Ascending aorta (tissue), 2 donors: ENCODE data around the gene IFI16. TPM values are rescaled to one million over a fixed set of nuclear protein-coding genes. Genes with fewer than 3 reads are reported as not detected.

Experiments
- DNase-seq, 2 donors: peaks; one replicate each; pipeline ENCODE4 v3.0.0-alpha.2; 2019; ENCODE audit warnings: low spot score in 2 of 2
- H3K27ac ChIP-seq, 2 donors: fragments of 200-600 bp; sonication (generic); one replicate each; pipeline ENCODE4 v1.5.1; 2016 to 2017; ENCODE audit warnings: mild to moderate bottlenecking in 1 of 2
- H3K27me3 ChIP-seq: fragments of 200-600 bp; sonication (generic); one replicate; pipeline ENCODE4 v1.5.1; 2017
- H3K36me3 ChIP-seq, 2 donors: fragments of 200-600 bp; sonication (generic); one replicate each; pipeline ENCODE4 v1.5.1; 2016
- H3K4me1 ChIP-seq, 2 donors: fragments of 200-600 bp; sonication (generic); one replicate each; pipeline ENCODE4 v1.5.1; 2016 to 2017; ENCODE audit warnings: mild to moderate bottlenecking in 1 of 2
- H3K4me3 ChIP-seq, 2 donors: fragments of 200-600 bp; sonication (generic); one replicate each; pipeline ENCODE4 v1.5.1; 2016 to 2017; ENCODE audit warnings: mild to moderate bottlenecking in 1 of 2
- H3K9me3 ChIP-seq, 2 donors: fragments of 200-600 bp; sonication (generic); one replicate each; pipeline ENCODE4 v1.5.1; 2016
- CTCF ChIP-seq, 3 experiments: fragments of 200-600 bp in 2 of 3; fragments of 450-650 bp in 1 of 3; sonication (generic) in 2 of 3; IDR thresholded peaks; one replicate each; pipeline ENCODE4 v1.5.1; 2016 to 2019; ENCODE audit warnings: antibody characterized with exemption in 3 of 3, mild to moderate bottlenecking in 1 of 3, moderate library complexity in 1 of 3
- intact Hi-C: fragments of 100-400 bp; cut with DNase I; formaldehyde crosslinking; loops from one replicate; pipeline ENCODE4 v1.15.1; 2023
- total RNA-seq: library from RNA; depleted of rRNA; stranded (reverse); fragments of >200 nt; gene quantifications from one replicate; pipeline ENCODE4 v1.1.0, GENCODE V29; 2016

The IFI16 gene
- total RNA-seq, 1 donor from 2014 or later = 61.2 TPM

- DNase-seq = no peak
- no peaks in the 10 kb centered on the region for H3K4me1 ChIP-seq
- no peak within 1 kb of the TSS for H3K4me3 ChIP-seq
- H3K27me3 ChIP-seq = no peaks in the 10 kb centered on the region
- H3K9me3 ChIP-seq = no peaks in the 10 kb centered on the region
- no peak within 1 kb of the TSS for H3K27ac ChIP-seq
- intact Hi-C loops = no loop called here
- H3K36me3 ChIP-seq = no peaks in the 10 kb centered on the region
- TF ChIP-seq CTCF (IDR thresholded peaks at IDR 0.05) = no peak
Observed at GRCh38 chr1:159076438-159077119, 66.9 kb downstream of the IFI16 start, which contains the start of gene AIM2. Gene AIM2 (minus strand): TSS chr1:159076766. CDS start chr1:159073499, 3,267 bp downstream.

- TF ChIP-seq CTCF (IDR thresholded peaks at IDR 0.05) = no peak
- Histone ChIP-seq H3K36me3 (no peaks in the 10 kb centered on the region), H3K9me3 (no peaks in the 10 kb centered on the region), H3K27ac (no peak overlapping the region), H3K27me3 (no peaks in the 10 kb centered on the region), H3K4me3 (no peak overlapping the region), H3K4me1 (no peaks in the 10 kb centered on the region)
- DNase-seq = peak in 1 of 2 donors; percentile 74
- intact Hi-C loops = no loop called here
Observed at GRCh38 chr1:159077120-159077961, 67.6 kb downstream of the IFI16 start.

GRCh38 chr1:159079525-159079924 lies 69.8 kb downstream of the IFI16 start:
- Histone ChIP-seq H3K27ac (no peak overlapping the region), H3K4me3 (no peak overlapping the region), H3K9me3 (no peaks in the 10 kb centered on the region), H3K36me3 (no peaks in the 10 kb centered on the region), H3K4me1 (no peaks in the 10 kb centered on the region), H3K27me3 (no peaks in the 10 kb centered on the region)
- intact Hi-C loops = no loop called here
- TF ChIP-seq CTCF (IDR thresholded peaks at IDR 0.05) = no peak
- DNase-seq = no peak

- Histone ChIP-seq H3K27ac (no peak overlapping the region), H3K36me3 (no peaks in the 10 kb centered on the region), H3K27me3 (no peaks in the 10 kb centered on the region), H3K4me1 (no peaks in the 10 kb centered on the region), H3K9me3 (no peaks in the 10 kb centered on the region), H3K4me3 (no peak overlapping the region)
- intact Hi-C loops = no loop called here
- no peak for TF ChIP-seq CTCF (IDR thresholded peaks at IDR 0.05)
- DNase-seq = no peak
Observed at GRCh38 chr1:159081626-159082025, 71.9 kb downstream of the IFI16 start.

- H3K27ac ChIP-seq = no peak overlapping the region
- intact Hi-C loops = no loop called here
- TF ChIP-seq CTCF (IDR thresholded peaks at IDR 0.05) = no peak
Observed at GRCh38 chr1:159083013-159083412, 73.3 kb downstream of the IFI16 start.

More at GRCh38 chr1:159083013-159083412, 73.3 kb downstream of the IFI16 start:
- no peaks in the 10 kb centered on the region for H3K36me3 ChIP-seq
- no peak for DNase-seq
- H3K27me3 ChIP-seq = no peaks in the 10 kb centered on the region
- no peak overlapping the region for H3K4me3 ChIP-seq
- H3K4me1 ChIP-seq = no peaks in the 10 kb centered on the region
- H3K9me3 ChIP-seq = no peaks in the 10 kb centered on the region
